ENCODE measurements around the gene MANSC1.
"Not testable (repeated sequence)": the region's sequence is repeated elsewhere in the genome, so short reads cannot be mapped to it uniquely, and the experiment has no call there.

MANSC1 gene

GRCh38 chr12:12323118-12323517, 26.9 kb downstream of the MANSC1 start:
- DNase-seq = no peak

- DNase-seq = no peak
These were observed 30.4 kb downstream of the MANSC1 start for GRCh38 chr12:12319451-12320183.

GRCh38 chr12:12315838-12316237, 34.2 kb downstream of the MANSC1 start:
- no peak for DNase-seq

GRCh38 chr12:12310695-12311094, 39.3 kb downstream of the MANSC1 start:
- DNase-seq = not testable (repeated sequence)

GRCh38 chr12:12305568-12306300, 44.3 kb downstream of the MANSC1 start:
- no peak for DNase-seq

- no peak for DNase-seq
These were observed 47.1 kb downstream of the MANSC1 start for GRCh38 chr12:12302976-12303375.

GRCh38 chr12:12301122-12301521, 48.9 kb downstream of the MANSC1 start:
- no peak for DNase-seq

GRCh38 chr12:12297201-12297830, 52.7 kb downstream of the MANSC1 start:
- DNase-seq = no peak

- DNase-seq = no peak
These were observed 55.6 kb downstream of the MANSC1 start for GRCh38 chr12:12294215-12295005.

GRCh38 chr12:12290206-12290605, 59.8 kb downstream of the MANSC1 start:
- DNase-seq = no peak

- no peak for DNase-seq
These were observed 63.6 kb downstream of the MANSC1 start for GRCh38 chr12:12286441-12286840.

GRCh38 chr12:12282761-12283425, 67.1 kb downstream of the MANSC1 start:
- no peak for DNase-seq

GRCh38 chr12:12282202-12282601, 67.8 kb downstream of the MANSC1 start:
- DNase-seq = no peak

- DNase-seq = no peak
These were observed 68.9 kb downstream of the MANSC1 start for GRCh38 chr12:12281134-12281533.

GRCh38 chr12:12278899-12279298, 71.1 kb downstream of the MANSC1 start:
- no peak for DNase-seq

Data from activated naive CD4-positive, alpha-beta T cell (primary cell).